GM23248 (cell line): Measurements from ENCODE around the gene CXCR5.

Source experiments
- EZH2 ChIP-seq: fragments of 200-600 bp; sonication (generic); IDR thresholded peaks from 2 replicates; pipeline ENCODE4 v1.6.1; 2018; ENCODE audit warnings: antibody characterized with exemption, mild to moderate bottlenecking; ENCODE audit not compliant: insufficient read depth, poor library complexity, severe bottlenecking
- EZH2phosphoT487 ChIP-seq: fragments of 200-600 bp; sonication (generic); IDR thresholded peaks from 2 replicates; pipeline ENCODE4 v1.6.1; 2018; ENCODE audit warnings: antibody characterized with exemption, moderate library complexity, mild to moderate bottlenecking, low read depth; ENCODE audit not compliant: insufficient read depth

GRCh38 chr11:118933486-118933885 lies 49.8 kb downstream of the CXCR5 start:
- TF ChIP-seq EZH2phosphoT487 = no peak
- no peak for TF ChIP-seq EZH2
